H9 (cell line): ENCODE measurements around the gene TET3. TPM values are rescaled to one million over a fixed set of nuclear protein-coding genes. Genes with fewer than 3 reads are reported as not detected.

Experiments used
- DNase-seq: peaks from one replicate; pipeline ENCODE4 v3.0.0-alpha.2; 2017
- H2AFZ ChIP-seq: one replicate; pipeline ENCODE4 v1.6.1; 2013; ENCODE audit warnings: mild to moderate bottlenecking, low read length, control low read depth, moderate library complexity
- H2AK5ac ChIP-seq: 2 replicates; pipeline ENCODE4 v1.6.1; 2013; ENCODE audit warnings: low read length, control low read depth, mixed read lengths; ENCODE audit not compliant: insufficient read length
- H2BK120ac ChIP-seq: one replicate; pipeline ENCODE4 v1.6.1; 2013; ENCODE audit warnings: low read depth, mild to moderate bottlenecking, low read length, control low read depth, inconsistent platforms; ENCODE audit not compliant: poor library complexity, severe bottlenecking
- H2BK12ac ChIP-seq: 2 replicates; pipeline ENCODE4 v1.6.1; 2013; ENCODE audit warnings: low read length, control low read depth, mixed read lengths, low read depth; ENCODE audit not compliant: insufficient read length
- H2BK15ac ChIP-seq: 2 replicates; pipeline ENCODE4 v1.6.1; 2013; ENCODE audit warnings: low read depth, low read length, control low read depth
- H2BK20ac ChIP-seq: one replicate; pipeline ENCODE4 v1.6.1; 2013; ENCODE audit warnings: low read depth, mild to moderate bottlenecking, low read length, control low read depth, inconsistent platforms; ENCODE audit not compliant: poor library complexity, severe bottlenecking
- H2BK5ac ChIP-seq: 2 replicates; pipeline ENCODE4 v1.6.1; 2013; ENCODE audit warnings: low read length, control low read depth, mixed read lengths; ENCODE audit not compliant: insufficient read length
- H3K14ac ChIP-seq: 2 replicates; pipeline ENCODE4 v1.6.1; 2013; ENCODE audit warnings: low read length, control low read depth; ENCODE audit not compliant: insufficient read depth
- H3K18ac ChIP-seq: 2 replicates; pipeline ENCODE4 v1.6.1; 2013; ENCODE audit warnings: low read depth, mild to moderate bottlenecking, mixed read lengths, low read length, control low read depth; ENCODE audit not compliant: insufficient read length
- H3K23ac ChIP-seq: 2 replicates; pipeline ENCODE4 v1.6.1; 2013; ENCODE audit warnings: low read length, control low read depth, mixed read lengths, low read depth; ENCODE audit not compliant: insufficient read length
- H3K23me2 ChIP-seq: 2 replicates; pipeline ENCODE4 v1.6.1; 2013; ENCODE audit warnings: low read depth, mild to moderate bottlenecking, mixed read lengths, low read length, control low read depth; ENCODE audit not compliant: insufficient read length, poor library complexity, severe bottlenecking
- H3K27ac ChIP-seq: 2 replicates; pipeline ENCODE4 v1.5.1; 2013; ENCODE audit warnings: low read length, control low read depth, mixed read lengths, low read depth; ENCODE audit not compliant: insufficient read length
- H3K27me3 ChIP-seq: 2 replicates; pipeline ENCODE4 v1.6.1; 2013; ENCODE audit warnings: low read length, control low read depth, inconsistent platforms; ENCODE audit not compliant: insufficient read depth
- H3K4ac ChIP-seq: 2 replicates; pipeline ENCODE4 v1.6.1; 2013; ENCODE audit warnings: low read depth, mild to moderate bottlenecking, control low read depth, inconsistent platforms, low read length, moderate library complexity
- H3K4me1 ChIP-seq: 2 replicates; pipeline ENCODE4 v1.6.1; 2013; ENCODE audit warnings: low read length, control low read depth, inconsistent platforms; ENCODE audit not compliant: insufficient read depth
- H3K4me2 ChIP-seq: 2 replicates; pipeline ENCODE4 v1.6.1; 2013; ENCODE audit warnings: low read length, control low read depth, mixed read lengths; ENCODE audit not compliant: insufficient read length, insufficient read depth
- H3K56ac ChIP-seq: 2 replicates; pipeline ENCODE4 v1.6.1; 2013; ENCODE audit warnings: low read depth, mild to moderate bottlenecking, mixed read lengths, low read length, control low read depth; ENCODE audit not compliant: insufficient read length
- H3K79me1 ChIP-seq: 2 replicates; pipeline ENCODE4 v1.6.1; 2013; ENCODE audit warnings: low read depth, mild to moderate bottlenecking, moderate library complexity, low read length, control low read depth, inconsistent platforms; ENCODE audit not compliant: insufficient read depth, poor library complexity, severe bottlenecking
- H3K79me2 ChIP-seq: 2 replicates; pipeline ENCODE4 v1.6.1; 2013; ENCODE audit warnings: low read length, control low read depth, inconsistent platforms; ENCODE audit not compliant: insufficient read depth
- H3K9ac ChIP-seq: 2 replicates; pipeline ENCODE4 v1.6.1; 2013; ENCODE audit warnings: low read length, control low read depth, mixed read lengths; ENCODE audit not compliant: insufficient read length; ENCODE audit errors: extremely low read depth
- H3K9me3 ChIP-seq: one replicate; pipeline ENCODE4 v1.6.1; 2013; ENCODE audit warnings: low read depth, low read length, inconsistent platforms; ENCODE audit not compliant: control insufficient read depth
- H3T11ph ChIP-seq: one replicate; pipeline ENCODE4 v1.6.1; 2013; ENCODE audit warnings: mild to moderate bottlenecking, low read length, control low read depth, inconsistent platforms
- H4K20me1 ChIP-seq: one replicate; pipeline ENCODE4 v1.6.1; 2013; ENCODE audit not compliant: control insufficient read depth, insufficient read length, insufficient read depth
- H4K5ac ChIP-seq: 2 replicates; pipeline ENCODE4 v1.6.1; 2013; ENCODE audit warnings: low read depth, mild to moderate bottlenecking, mixed read lengths, low read length, control low read depth; ENCODE audit not compliant: insufficient read length
- H4K8ac ChIP-seq: replicated peaks from 2 replicates; pipeline ENCODE4 v1.6.1; 2013; ENCODE audit warnings: low read length, control low read depth, mixed read lengths, low read depth; ENCODE audit not compliant: insufficient read length
- H4K91ac ChIP-seq: 2 replicates; pipeline ENCODE4 v1.6.1; 2013; ENCODE audit warnings: low read depth, mild to moderate bottlenecking, moderate library complexity, mixed read lengths, low read length, control low read depth; ENCODE audit not compliant: insufficient read length
- H3K27ac Mint-ChIP-seq, 3 experiments: 2 replicates in 2 of 3; 3 replicates in 1 of 3; pipeline ENCODE4 v1.8.0; 2020 to 2021; ENCODE audit warnings: mixed read lengths in 3 of 3, mild to moderate bottlenecking in 1 of 3, moderate library complexity in 1 of 3
- H3K27me3 Mint-ChIP-seq: 2 replicates; pipeline ENCODE4 v1.8.0; 2021; ENCODE audit warnings: low read depth, mild to moderate bottlenecking, moderate library complexity, mixed read lengths
- H3K36me3 Mint-ChIP-seq, 3 experiments: 2 replicates in 2 of 3; 3 replicates in 1 of 3; pipeline ENCODE4 v1.8.0; 2020 to 2021; ENCODE audit warnings: low read depth in 3 of 3, mixed read lengths in 3 of 3; ENCODE audit not compliant: insufficient read depth in 1 of 3
- H3K4me1 Mint-ChIP-seq, 2 experiments: 2 replicates each; pipeline ENCODE4 v1.8.0; 2020; ENCODE audit warnings: mixed read lengths in 2 of 2
- H3K4me3 Mint-ChIP-seq, 2 experiments: 2 replicates in 1 of 2; 3 replicates in 1 of 2; pipeline ENCODE4 v1.8.0; 2020 to 2021; ENCODE audit warnings: mild to moderate bottlenecking in 2 of 2, mixed read lengths in 2 of 2, moderate library complexity in 1 of 2
- H3K9me3 Mint-ChIP-seq, 2 experiments: 2 replicates in 1 of 2; 3 replicates in 1 of 2; pipeline ENCODE4 v1.8.0; 2020; ENCODE audit warnings: mild to moderate bottlenecking in 2 of 2, mixed read lengths in 2 of 2, moderate library complexity in 1 of 2
- WGBS: extraction: QIAGEN DNeasy Blood & Tissue Kit; methylation state at CpG from one replicate; pipeline ENCODE4 v1.1.7; 2013; ENCODE audit warnings: missing lambda C conversion rate, low lambda C conversion rate, mixed read lengths; ENCODE audit not compliant: insufficient read length; ENCODE audit errors: extremely low coverage; 5-methylcytosine and 5-hydroxymethylcytosine counted together
- total RNA-seq: library from RNA; stranded (reverse); gene quantifications from 2 replicates; pipeline ENCODE4 v1.2.1, GENCODE V29; 2021
- TF ChIP-seq, protein P1 (sequence below): fragments of 200-600 bp; sonication (generic); conservative IDR thresholded peaks from 3 replicates; pipeline ENCODE4 v1.8.0; 2021; ENCODE audit warnings: antibody characterized with exemption, mild to moderate bottlenecking

The TET3 gene
- total RNA-seq, 1 experiment from 2014 or later = 24.7 TPM

GRCh38 chr2:74004212-74005182, 19.8 kb downstream of the TET3 start:
- peak overlapping the region; percentile 84 to 95 for H3K4me3 Mint-ChIP-seq
- H2AK5ac ChIP-seq = no peak overlapping the region
- no peaks in the 10 kb centered on the region for H3K9me3 ChIP-seq
- H2AFZ ChIP-seq = no peak overlapping the region
- TF ChIP-seq, protein P1, sequence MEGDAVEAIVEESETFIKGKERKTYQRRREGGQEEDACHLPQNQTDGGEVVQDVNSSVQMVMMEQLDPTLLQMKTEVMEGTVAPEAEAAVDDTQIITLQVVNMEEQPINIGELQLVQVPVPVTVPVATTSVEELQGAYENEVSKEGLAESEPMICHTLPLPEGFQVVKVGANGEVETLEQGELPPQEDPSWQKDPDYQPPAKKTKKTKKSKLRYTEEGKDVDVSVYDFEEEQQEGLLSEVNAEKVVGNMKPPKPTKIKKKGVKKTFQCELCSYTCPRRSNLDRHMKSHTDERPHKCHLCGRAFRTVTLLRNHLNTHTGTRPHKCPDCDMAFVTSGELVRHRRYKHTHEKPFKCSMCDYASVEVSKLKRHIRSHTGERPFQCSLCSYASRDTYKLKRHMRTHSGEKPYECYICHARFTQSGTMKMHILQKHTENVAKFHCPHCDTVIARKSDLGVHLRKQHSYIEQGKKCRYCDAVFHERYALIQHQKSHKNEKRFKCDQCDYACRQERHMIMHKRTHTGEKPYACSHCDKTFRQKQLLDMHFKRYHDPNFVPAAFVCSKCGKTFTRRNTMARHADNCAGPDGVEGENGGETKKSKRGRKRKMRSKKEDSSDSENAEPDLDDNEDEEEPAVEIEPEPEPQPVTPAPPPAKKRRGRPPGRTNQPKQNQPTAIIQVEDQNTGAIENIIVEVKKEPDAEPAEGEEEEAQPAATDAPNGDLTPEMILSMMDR = no peak
- no peak overlapping the region for H2BK5ac ChIP-seq
- H3K27ac ChIP-seq = no peak overlapping the region
- H3K56ac ChIP-seq = no peak overlapping the region
- no peak overlapping the region for H2BK120ac ChIP-seq
- no peak overlapping the region for H2BK12ac ChIP-seq
- no peak overlapping the region for H4K8ac ChIP-seq
- H3K9me3 Mint-ChIP-seq = no peaks in the 10 kb centered on the region; a peak in 1 of 5 replicates
- H4K20me1 ChIP-seq = no peaks in the 10 kb centered on the region
- H3K79me2 ChIP-seq = peaks cover 7% of the 10 kb centered on the region; the same call in 1 of the 2 replicates
- no CpG with 5 or more reads among the region's 18 CpGs for WGBS
- no peak overlapping the region for H3K14ac ChIP-seq
- H3K79me1 ChIP-seq = no peaks in the 10 kb centered on the region
- no peak overlapping the region for H4K91ac ChIP-seq
- peaks cover 82 to 83% of the 10 kb centered on the region in 2 experiments for H3K4me1 Mint-ChIP-seq
- H3K18ac ChIP-seq = no peak overlapping the region
- no peak overlapping the region for H2BK20ac ChIP-seq
- H3K36me3 Mint-ChIP-seq = peaks cover 1 to 13% (median 9%) of the 10 kb centered on the region in 3 experiments; a peak in 5 of 7 replicates
- peaks cover 7% of the 10 kb centered on the region; the same call in 1 of the 2 replicates for H3K4me1 ChIP-seq
- DNase-seq = no peak
- H3K27me3 ChIP-seq = no peaks in the 10 kb centered on the region; the same call in 1 of the 2 replicates
- H3K23ac ChIP-seq = no peak overlapping the region
- H3K27ac Mint-ChIP-seq = peak overlapping the region; percentile 65 to 94 (median 75)
- no peaks in the 10 kb centered on the region for H3K23me2 ChIP-seq
- no peak overlapping the region for H3T11ph ChIP-seq
- H3K9ac ChIP-seq = no peak overlapping the region
- peaks cover 18% of the 10 kb centered on the region for H3K27me3 Mint-ChIP-seq
- no peak overlapping the region for H3K4me2 ChIP-seq
- H2BK15ac ChIP-seq = no peak overlapping the region
- H4K5ac ChIP-seq = no peak overlapping the region
- H3K4ac ChIP-seq = no peak overlapping the region
